IMR-90 (cell line): ENCODE measurements around the gene TAAR8. TPM values are rescaled to one million over a fixed set of nuclear protein-coding genes. Genes with fewer than 3 reads are reported as not detected.

ENCODE experiments used
- ATAC-seq: fragments of 200-7000 bp; cut with Tn5 transposase; 2 replicates; pipeline ENCODE4 v1.9.1; 2020; ENCODE audit warnings: low read depth, mild to moderate bottlenecking, moderate library complexity
- BruUV-seq: library from RNA; stranded (reverse); fragments of 400-500 nt; replicated peaks from 2 replicates; lab custom pipeline; 2021; lab: Mats Ljungman, UMichigan
- CTCF ChIA-PET: fragments of 300-600 bp; formaldehyde crosslinking; extraction: SDS; loops from one replicate; lab custom pipeline; 2021; ENCODE audit warnings: antibody characterized with exemption; lab: Yijun Ruan, JAX
- POLR2A ChIA-PET: fragments of 300-600 bp; sonication (Branson Sonifier 250); formaldehyde crosslinking; loops from one replicate; lab custom pipeline; 2022; ENCODE audit warnings: antibody characterized with exemption; ENCODE audit not compliant: unreplicated experiment; lab: Charles Lee
- DNase-seq: peaks from one replicate; pipeline ENCODE4 v3.0.0; 2013
- H2AFZ ChIP-seq: replicated peaks from 2 replicates; pipeline ENCODE3; 2013; ENCODE audit warnings: low read length, mild to moderate bottlenecking; ENCODE audit not compliant: poor library complexity
- H2AK5ac ChIP-seq: 2 replicates; pipeline ENCODE4 v1.6.1; 2013; ENCODE audit warnings: low read depth, low read length, inconsistent platforms
- H2AK9ac ChIP-seq: replicated peaks from 2 replicates; pipeline ENCODE3; 2013; ENCODE audit warnings: mild to moderate bottlenecking, low read depth, low read length, moderate library complexity; ENCODE audit not compliant: poor library complexity
- H2BK120ac ChIP-seq: 2 replicates; pipeline ENCODE4 v1.6.1; 2013; ENCODE audit warnings: low read depth, low read length, inconsistent platforms
- H2BK15ac ChIP-seq: 3 replicates; pipeline ENCODE4 v1.6.1; 2013; ENCODE audit warnings: low read depth, low read length, inconsistent platforms
- H2BK20ac ChIP-seq: 2 replicates; pipeline ENCODE4 v1.6.1; 2013; ENCODE audit warnings: low read depth, mild to moderate bottlenecking, inconsistent platforms, low read length, moderate library complexity
- H2BK5ac ChIP-seq: 2 replicates; pipeline ENCODE4 v1.6.1; 2013; ENCODE audit warnings: mild to moderate bottlenecking, low read depth, low read length, inconsistent platforms; ENCODE audit not compliant: poor library complexity, severe bottlenecking
- H3K14ac ChIP-seq: replicated peaks from 2 replicates; pipeline ENCODE4 v1.6.1; 2013; ENCODE audit warnings: low read depth, low read length, inconsistent platforms
- H3K18ac ChIP-seq: 2 replicates; pipeline ENCODE4 v1.6.1; 2013; ENCODE audit warnings: low read depth, low read length, control low read depth
- H3K23ac ChIP-seq: 2 replicates; pipeline ENCODE4 v1.6.1; 2013; ENCODE audit warnings: low read depth, low read length, inconsistent platforms
- H3K27ac ChIP-seq: 2 replicates; pipeline ENCODE4 v1.5.1; 2013; ENCODE audit warnings: mild to moderate bottlenecking, control low read depth, low read length; ENCODE audit not compliant: insufficient read depth
- H3K27me3 ChIP-seq: 2 replicates; pipeline ENCODE4 v1.6.1; 2013; ENCODE audit warnings: low read length; ENCODE audit not compliant: control insufficient read depth, insufficient read depth
- H3K36me3 ChIP-seq: 2 replicates; pipeline ENCODE4 v1.6.1; 2013; ENCODE audit warnings: low read length, mixed read lengths; ENCODE audit not compliant: control insufficient read depth, insufficient read depth
- H3K4ac ChIP-seq: 2 replicates; pipeline ENCODE4 v1.6.1; 2013; ENCODE audit warnings: low read depth, low read length, inconsistent platforms
- H3K4me1 ChIP-seq: 2 replicates; pipeline ENCODE4 v1.6.1; 2013; ENCODE audit warnings: low read length, mixed read lengths; ENCODE audit not compliant: control insufficient read depth, insufficient read depth
- H3K4me2 ChIP-seq: 2 replicates; pipeline ENCODE4 v1.6.1; 2013; ENCODE audit warnings: low read depth, mild to moderate bottlenecking, control low read depth, low read length, moderate library complexity
- H3K4me3 ChIP-seq: 2 replicates; pipeline ENCODE4 v1.5.1; 2013; ENCODE audit warnings: low read depth, mild to moderate bottlenecking, control low read depth, low read length, moderate library complexity; ENCODE audit not compliant: insufficient read depth
- H3K56ac ChIP-seq: 2 replicates; pipeline ENCODE4 v1.6.1; 2013; ENCODE audit warnings: low read length, inconsistent platforms; ENCODE audit not compliant: insufficient read depth; ENCODE audit errors: extremely low read depth
- H3K79me1 ChIP-seq, 2 experiments: 2 replicates each; pipeline ENCODE4 v1.6.1; 2013; ENCODE audit warnings: low read length in 2 of 2, inconsistent platforms in 1 of 2, low read depth in 1 of 2
- H3K9ac ChIP-seq: 2 replicates; pipeline ENCODE4 v1.6.1; 2013; ENCODE audit warnings: low read depth, low read length, control low read depth
- H3K9me1 ChIP-seq: 2 replicates; pipeline ENCODE4 v1.6.1; 2013; ENCODE audit warnings: low read length, inconsistent platforms; ENCODE audit not compliant: insufficient read depth
- H3K9me3 ChIP-seq: 2 replicates; pipeline ENCODE4 v1.6.1; 2013; ENCODE audit warnings: low read length; ENCODE audit not compliant: control insufficient read depth, insufficient read depth
- H4K20me1 ChIP-seq: 2 replicates; pipeline ENCODE4 v1.6.1; 2013; ENCODE audit warnings: low read length, inconsistent platforms; ENCODE audit not compliant: insufficient read depth
- H4K5ac ChIP-seq: 2 replicates; pipeline ENCODE4 v1.6.1; 2013; ENCODE audit warnings: mild to moderate bottlenecking, low read depth, low read length, control low read depth
- H4K8ac ChIP-seq, 2 experiments: 2 replicates each; pipeline ENCODE4 v1.6.1; 2013; ENCODE audit warnings: low read depth in 2 of 2, low read length in 2 of 2, control low read depth in 1 of 2, inconsistent platforms in 1 of 2
- H4K91ac ChIP-seq: 2 replicates; pipeline ENCODE4 v1.6.1; 2013; ENCODE audit warnings: low read depth, low read length, inconsistent platforms; ENCODE audit not compliant: insufficient read depth
- BHLHE40 ChIP-seq: fragments of 150-350 bp; IDR thresholded peaks from 2 replicates; pipeline ENCODE4 v1.6.1; 2016; ENCODE audit warnings: mild to moderate bottlenecking, low read depth, low read length
- CEBPB ChIP-seq: IDR thresholded peaks from 2 replicates; pipeline ENCODE4 v1.6.1; 2012; ENCODE audit warnings: low read depth, low read length, improper control_type of control experiment
- CHD1 ChIP-seq: IDR thresholded peaks from 2 replicates; pipeline ENCODE4 v1.6.1; 2012; ENCODE audit warnings: low read depth, low read length, improper control_type of control experiment
- CTCF ChIP-seq: conservative IDR thresholded peaks from 2 replicates; pipeline ENCODE4 v1.5.1; 2012; ENCODE audit warnings: mild to moderate bottlenecking, low read depth, low read length, improper control_type of control experiment
- ELK1 ChIP-seq: fragments of 150-350 bp; IDR thresholded peaks from 2 replicates; pipeline ENCODE4 v1.6.1; 2016; ENCODE audit warnings: low read depth, mild to moderate bottlenecking, low read length, moderate library complexity, borderline replicate concordance
- FOS ChIP-seq: fragments of 150-350 bp; IDR thresholded peaks from 2 replicates; pipeline ENCODE4 v1.6.1; 2016; ENCODE audit warnings: low read depth, low read length
- MAFK ChIP-seq: IDR thresholded peaks from 2 replicates; pipeline ENCODE4 v1.6.1; 2012; ENCODE audit warnings: low read depth, low read length, improper control_type of control experiment
- MXI1 ChIP-seq: IDR thresholded peaks from 2 replicates; pipeline ENCODE4 v1.6.1; 2012; ENCODE audit warnings: low read depth, mild to moderate bottlenecking, low read length, moderate library complexity, borderline replicate concordance
- NFE2L2 ChIP-seq: fragments of 150-350 bp; IDR thresholded peaks from 2 replicates; pipeline ENCODE4 v1.6.1; 2016; ENCODE audit warnings: low read depth, mild to moderate bottlenecking, low read length
- POLR2A ChIP-seq: IDR thresholded peaks from 2 replicates; pipeline ENCODE4 v1.6.1; 2012; ENCODE audit warnings: mild to moderate bottlenecking, low read depth, low read length
- RCOR1 ChIP-seq: IDR thresholded peaks from 2 replicates; pipeline ENCODE4 v1.6.1; 2012; ENCODE audit warnings: mild to moderate bottlenecking, low read length, improper control_type of control experiment; ENCODE audit not compliant: insufficient replicate concordance
- SMC3 ChIP-seq: fragments of 150-350 bp; IDR thresholded peaks from 2 replicates; pipeline ENCODE4 v1.6.1; 2016; ENCODE audit warnings: low read depth, mild to moderate bottlenecking, antibody characterized with exemption, low read length, moderate library complexity
- USF2 ChIP-seq: fragments of 150-350 bp; IDR thresholded peaks from 2 replicates; pipeline ENCODE4 v1.6.1; 2017; ENCODE audit warnings: mild to moderate bottlenecking, antibody characterized with exemption, low read length, low read depth
- whole genome bisulfite sequencing, 2 experiments: methylation state at CpG; one replicate each; pipeline versions ENCODE4 v1.1.5 to v1.1.7; 2013; ENCODE audit warnings: missing lambda C conversion rate in 2 of 2; ENCODE audit not compliant: insufficient read length in 1 of 2; ENCODE audit errors: extremely low coverage in 2 of 2; 5-methylcytosine and 5-hydroxymethylcytosine counted together
- dilution Hi-C: fragments of 300-500 bp; cut with HindIII; formaldehyde crosslinking; loops from one replicate; pipeline ENCODE4 v1.14.3; 2018; ENCODE audit warnings: low sequenced_read_pairs; ENCODE audit not compliant: unreplicated experiment
- in situ Hi-C: fragments of 300-500 bp; cut with MboI; formaldehyde crosslinking; loops from 3 replicates; pipeline ENCODE4 v1.14.3; 2019; ENCODE audit warnings: low sequenced_read_pairs, inconsistent platforms, mixed read lengths
- intact Hi-C: fragments of 100-400 bp; cut with micrococcal nuclease; formaldehyde crosslinking; loops from 2 replicates; pipeline ENCODE4 v1.10.0; 2022
- polyA plus RNA-seq, 3 experiments: library from polyadenylated mRNA; depleted of rRNA; stranded (reverse); fragments of >200 nt; gene quantifications; 2 replicates each; pipeline ENCODE4 v1.2.3, GENCODE V29; 2012; ENCODE audit warnings: low replicate concordance in 1 of 3
- total RNA-seq: library from RNA; depleted of rRNA; stranded (reverse); fragments of >200 nt; gene quantifications from 2 replicates; pipeline ENCODE4 v1.2.3, GENCODE V29; 2012

The TAAR8 gene
- total and polyA plus RNA-seq, 2 of the 4 experiments (the other 2 are of a cell fraction): not detected

GRCh38 chr6:132524646-132525045 is 27.8 kb upstream of the TAAR8 start:
- no peaks in the 10 kb centered on the region for H3K9me1 ChIP-seq
- no peaks in the 10 kb centered on the region for H3K79me1 ChIP-seq
- H4K8ac ChIP-seq: no peak overlapping the region
- no peak overlapping the region for H3K56ac ChIP-seq
- no peak overlapping the region for H2BK20ac ChIP-seq
- H2BK5ac ChIP-seq: no peak overlapping the region
- no peak overlapping the region for H3K4me3 ChIP-seq
- no peak for ATAC-seq
- dilution Hi-C loops: no loop called here
- no peak overlapping the region for H2AK5ac ChIP-seq
- H3K9me3 ChIP-seq: peaks cover 6% of the 10 kb centered on the region; the same call in 1 of the 2 replicates
- H4K91ac ChIP-seq: no peak overlapping the region
- ChIA-PET CTCF (no interaction called here), POLR2A (no interaction called here)
- no peak overlapping the region for H4K5ac ChIP-seq
- no peaks in the 10 kb centered on the region for H4K20me1 ChIP-seq
- TF ChIP-seq FOS (no peak), BHLHE40 (no peak), USF2 (no peak), NFE2L2 (no peak), SMC3 (no peak), ELK1 (no peak), CHD1 (no peak), MXI1 (no peak), CEBPB (no peak), CTCF (no peak), MAFK (no peak), POLR2A (no peak), RCOR1 (no peak)
- BruUV-seq: no TSS peak
- H3K14ac ChIP-seq: no peak overlapping the region
- no peak overlapping the region for H3K4me2 ChIP-seq
- H3K36me3 ChIP-seq: no peaks in the 10 kb centered on the region
- peaks cover 27% of the 10 kb centered on the region for H3K27me3 ChIP-seq
- no peak overlapping the region for H3K27ac ChIP-seq
- in situ Hi-C loops: no loop called here
- no peak overlapping the region for H2BK120ac ChIP-seq
- H3K4me1 ChIP-seq: no peaks in the 10 kb centered on the region
- no peak for DNase-seq
- no peak overlapping the region for H2AFZ ChIP-seq
- H3K18ac ChIP-seq: no peak overlapping the region
- no peak overlapping the region for H3K4ac ChIP-seq
- WGBS, 2 experiments: 60% methylated on average over 1 of the region's 5 CpGs; no CpG with 5 or more reads in 1 of the 2 experiments
- H3K9ac ChIP-seq: no peak overlapping the region
- intact Hi-C loops: no loop called here
- no peak overlapping the region for H2AK9ac ChIP-seq
- no peak overlapping the region for H2BK15ac ChIP-seq
- no peak overlapping the region for H3K23ac ChIP-seq
